Activated naive CD4-positive, alpha-beta T cell treated with anti-CD3 and anti-CD28 coated beads for 36 hours (primary cell): ENCODE results near the gene GRB10. TPM values are rescaled to one million over a fixed set of nuclear protein-coding genes. Genes with fewer than 3 reads are reported as not detected.

Experiments used
- CTCF ChIA-PET: fragments of 350-600 bp; sonication (Branson Sonifier 250); formaldehyde crosslinking; loops from one replicate; lab custom pipeline; 2021; ENCODE audit warnings: antibody characterized with exemption; lab: Charles Lee
- DNase-seq: peaks from one replicate; pipeline ENCODE4 v3.0.0-alpha.2; 2020
- H3K27ac Mint-ChIP-seq: one replicate; pipeline ENCODE4 v1.8.0; 2021; ENCODE audit warnings: mild to moderate bottlenecking, mixed read lengths
- H3K27me3 Mint-ChIP-seq: one replicate; pipeline ENCODE4 v1.8.0; 2021; ENCODE audit warnings: low read depth, mixed read lengths
- H3K36me3 Mint-ChIP-seq: one replicate; pipeline ENCODE4 v1.8.0; 2021; ENCODE audit warnings: low read depth, mixed read lengths
- H3K4me1 Mint-ChIP-seq: one replicate; pipeline ENCODE4 v1.8.0; 2021; ENCODE audit warnings: low read depth, mixed read lengths
- H3K4me3 Mint-ChIP-seq: one replicate; pipeline ENCODE4 v1.8.0; 2021; ENCODE audit warnings: mild to moderate bottlenecking, moderate library complexity, mixed read lengths
- H3K9me3 Mint-ChIP-seq: one replicate; pipeline ENCODE4 v1.8.0; 2021; ENCODE audit warnings: mixed read lengths
- intact Hi-C: fragments of 100-400 bp; cut with micrococcal nuclease; formaldehyde crosslinking; loops from one replicate; pipeline ENCODE4 v1.15.1; 2023
- total RNA-seq, 2 experiments: library from RNA; stranded (reverse); gene quantifications; one replicate each; pipeline ENCODE4 v1.2.3, GENCODE V29; 2021

Gene GRB10
- total RNA-seq, 2 experiments from 2014 or later, result 24.3 to 30.4 TPM

- H3K27me3 Mint-ChIP-seq, result peaks cover 11% of the 10 kb centered on the region
- no peaks in the 10 kb centered on the region for H3K36me3 Mint-ChIP-seq
- DNase-seq, result no peak
- CTCF ChIA-PET, result no interaction called here
- intact Hi-C loops, result loop anchor here (10.0 kb wide), 1 partner anchor 603 kb away; no protein-coding TSS in a partner anchor
- peaks cover 6% of the 10 kb centered on the region for H3K9me3 Mint-ChIP-seq
- H3K4me1 Mint-ChIP-seq, result no peaks in the 10 kb centered on the region
- H3K4me3 Mint-ChIP-seq, result no peak overlapping the region
- H3K27ac Mint-ChIP-seq, result no peak overlapping the region
Observed at GRCh38 chr7:50798126-50798525, 15.4 kb upstream of the GRB10 start.

- peaks cover 13% of the 10 kb centered on the region for H3K4me1 Mint-ChIP-seq
- CTCF ChIA-PET, result interaction anchor here (1.0 to 1.2 kb wide), 3 partner anchors 10 to 13 kb away, joined by 3 to 4 read pairs (median 4); partner anchors contain the start of gene GRB10
Observed at GRCh38 chr7:50795831-50796230, 13.1 kb upstream of the GRB10 start.

GRCh38 chr7:50795253-50795652, 12.6 kb upstream of the GRB10 start:
- Mint-ChIP-seq H3K4me1 (peaks cover 17% of the 10 kb centered on the region), H3K27me3 (peaks cover 26% of the 10 kb centered on the region), H3K9me3 (peaks cover 6% of the 10 kb centered on the region), H3K27ac (no peak overlapping the region), H3K4me3 (no peak overlapping the region), H3K36me3 (no peaks in the 10 kb centered on the region)
- no peak for DNase-seq
- intact Hi-C loops, result loop anchor here (10.0 kb wide), 1 partner anchor 600 kb away; no protein-coding TSS in a partner anchor
- CTCF ChIA-PET, result interaction anchor here (1.0 kb wide), 2 partner anchors 10 to 12 kb away, joined by 4 read pairs; no protein-coding TSS in a partner anchor

More at GRCh38 chr7:50795831-50796230, 13.1 kb upstream of the GRB10 start:
- H3K4me3 Mint-ChIP-seq, result no peak overlapping the region
- peaks cover 23% of the 10 kb centered on the region for H3K27me3 Mint-ChIP-seq
- intact Hi-C loops, result loop anchor here (10.0 kb wide), 1 partner anchor 601 kb away; no protein-coding TSS in a partner anchor
- peaks cover 6% of the 10 kb centered on the region for H3K9me3 Mint-ChIP-seq
- no peaks in the 10 kb centered on the region for H3K36me3 Mint-ChIP-seq
- H3K27ac Mint-ChIP-seq, result no peak overlapping the region
- DNase-seq, result no peak

GRCh38 chr7:50793947-50794570, 11.4 kb upstream of the GRB10 start:
- CTCF ChIA-PET, result no interaction called here
- Mint-ChIP-seq H3K9me3 (peaks cover 6% of the 10 kb centered on the region), H3K4me1 (peaks cover 17% of the 10 kb centered on the region), H3K36me3 (no peaks in the 10 kb centered on the region), H3K27me3 (peaks cover 26% of the 10 kb centered on the region), H3K4me3 (peak overlapping the region; percentile 63), H3K27ac (no peak overlapping the region)
- intact Hi-C loops, result loop anchor here (2.0 to 10.0 kb wide), 6 partner anchors 97 to 599 kb away; partner anchors contain the start of gene FIGNL1
- DNase-seq, result no peak

- Mint-ChIP-seq H3K9me3 (peaks cover 7% of the 10 kb centered on the region), H3K27me3 (peaks cover 26% of the 10 kb centered on the region), H3K4me3 (peak overlapping the region; percentile 63), H3K27ac (no peak overlapping the region), H3K36me3 (no peaks in the 10 kb centered on the region), H3K4me1 (peaks cover 17% of the 10 kb centered on the region)
- DNase-seq, result peak; percentile 40
- intact Hi-C loops, result loop anchor here (2.0 to 10.0 kb wide), 6 partner anchors 97 to 599 kb away; partner anchors contain the start of gene FIGNL1
- CTCF ChIA-PET, result no interaction called here
Observed at GRCh38 chr7:50793120-50793946, 10.6 kb upstream of the GRB10 start.

GRCh38 chr7:50792342-50793119, 9.8 kb upstream of the GRB10 start:
- CTCF ChIA-PET, result no interaction called here

GRCh38 chr7:50791938-50792341, 9.2 kb upstream of the GRB10 start:
- CTCF ChIA-PET, result no interaction called here
- intact Hi-C loops, result loop anchor here (2.0 to 10.0 kb wide), 6 partner anchors 95 to 597 kb away; partner anchors contain the start of gene FIGNL1
- Mint-ChIP-seq H3K27me3 (peaks cover 25% of the 10 kb centered on the region), H3K27ac (no peak overlapping the region), H3K36me3 (no peaks in the 10 kb centered on the region), H3K4me1 (peaks cover 18% of the 10 kb centered on the region), H3K9me3 (peaks cover 2% of the 10 kb centered on the region), H3K4me3 (peak overlapping the region; percentile 85)
- no peak for DNase-seq

More at GRCh38 chr7:50792342-50793119, 9.8 kb upstream of the GRB10 start:
- Mint-ChIP-seq H3K27me3 (peaks cover 25% of the 10 kb centered on the region), H3K36me3 (no peaks in the 10 kb centered on the region), H3K9me3 (peaks cover 2% of the 10 kb centered on the region), H3K4me1 (peaks cover 18% of the 10 kb centered on the region), H3K4me3 (peak overlapping the region; percentile 85), H3K27ac (no peak overlapping the region)
- intact Hi-C loops, result loop anchor here (2.0 to 10.0 kb wide), 6 partner anchors 96 to 598 kb away; partner anchors contain the start of gene FIGNL1
- DNase-seq, result peak; percentile 29

GRCh38 chr7:50791363-50791937, 8.8 kb upstream of the GRB10 start:
- intact Hi-C loops, result loop anchor here (5.0 to 10.0 kb wide), 3 partner anchors 339 to 597 kb away; partner anchors contain the start of gene FIGNL1
- no peaks in the 10 kb centered on the region for H3K36me3 Mint-ChIP-seq
- H3K27ac Mint-ChIP-seq, result no peak overlapping the region
- peaks cover 25% of the 10 kb centered on the region for H3K27me3 Mint-ChIP-seq
- no peak for DNase-seq
- H3K4me1 Mint-ChIP-seq, result peaks cover 18% of the 10 kb centered on the region
- peak overlapping the region; percentile 85 for H3K4me3 Mint-ChIP-seq
- H3K9me3 Mint-ChIP-seq, result peaks cover 2% of the 10 kb centered on the region
- CTCF ChIA-PET, result interaction anchor here (1.1 kb wide), 1 partner anchor 369 kb away, joined by 4 read pairs; no protein-coding TSS in a partner anchor

- CTCF ChIA-PET, result interaction anchor here (0.7 to 1.2 kb wide), 3 partner anchors 10 to 370 kb away, joined by 3 to 4 read pairs (median 3); no protein-coding TSS in a partner anchor
- Mint-ChIP-seq H3K4me3 (no peak overlapping the region), H3K4me1 (peaks cover 18% of the 10 kb centered on the region), H3K27ac (no peak overlapping the region), H3K36me3 (no peaks in the 10 kb centered on the region), H3K27me3 (peaks cover 25% of the 10 kb centered on the region), H3K9me3 (peaks cover 2% of the 10 kb centered on the region)
- intact Hi-C loops, result loop anchor here (5.0 to 10.0 kb wide), 3 partner anchors 338 to 596 kb away; partner anchors contain the start of gene FIGNL1
- no peak for DNase-seq
Observed at GRCh38 chr7:50790381-50790780, 7.7 kb upstream of the GRB10 start.

GRCh38 chr7:50788382-50788781, 5.7 kb upstream of the GRB10 start:
- H3K27ac Mint-ChIP-seq, result no peak overlapping the region
- peaks cover 17% of the 10 kb centered on the region for H3K27me3 Mint-ChIP-seq
- peaks cover 20% of the 10 kb centered on the region for H3K4me1 Mint-ChIP-seq
- no peak overlapping the region for H3K4me3 Mint-ChIP-seq
- H3K9me3 Mint-ChIP-seq, result peaks cover 2% of the 10 kb centered on the region
- intact Hi-C loops, result no loop called here
- H3K36me3 Mint-ChIP-seq, result no peaks in the 10 kb centered on the region
- DNase-seq, result no peak
- CTCF ChIA-PET, result interaction anchor here (0.6 kb wide), 2 partner anchors 88 to 580 kb away, joined by 3 read pairs; no protein-coding TSS in a partner anchor

- Mint-ChIP-seq H3K27me3 (peaks cover 20% of the 10 kb centered on the region), H3K4me3 (no peak overlapping the region), H3K36me3 (no peaks in the 10 kb centered on the region), H3K4me1 (peaks cover 25% of the 10 kb centered on the region), H3K27ac (no peak overlapping the region), H3K9me3 (peaks cover 2% of the 10 kb centered on the region)
- no peak for DNase-seq
- CTCF ChIA-PET, result interaction anchor here (0.7 kb wide), 1 partner anchor 695 kb away, joined by 6 read pairs; no protein-coding TSS in a partner anchor
- intact Hi-C loops, result no loop called here
Observed at GRCh38 chr7:50787825-50788224, 5.1 kb upstream of the GRB10 start.
